Stimulated activated CD4-positive, alpha-beta T cell treated with anti-CD3 and anti-CD28 coated beads, Interleukin-2, amount 100 ng/mL, for 48 hours (primary cell): ENCODE results near the gene LRTM1.

Experiments
- DNase-seq, 2 donors: peaks; one replicate each; pipeline ENCODE4 v3.0.0-alpha.2; 2020

Gene LRTM1

DNA sequence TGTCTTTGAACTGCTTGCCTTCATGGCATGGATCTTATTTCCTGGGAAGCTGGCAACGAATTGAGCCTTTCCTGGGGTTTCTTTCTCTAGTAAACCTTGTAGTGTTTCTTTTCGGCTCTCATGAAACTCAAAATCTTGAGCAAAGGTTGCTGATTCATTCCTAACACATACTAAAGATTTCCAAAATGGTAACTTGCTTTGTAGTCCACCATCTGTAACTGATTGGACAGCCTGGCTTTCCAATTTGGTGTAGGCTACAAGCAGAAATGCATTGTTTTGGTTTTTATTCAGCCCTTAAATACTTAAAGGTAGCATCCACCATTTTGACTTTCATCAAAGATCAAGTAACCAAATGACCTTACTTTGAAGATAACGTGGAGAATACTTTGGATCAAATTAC is 38.1 kb downstream of the LRTM1 start:
- DNase-seq = no peak

DNA sequence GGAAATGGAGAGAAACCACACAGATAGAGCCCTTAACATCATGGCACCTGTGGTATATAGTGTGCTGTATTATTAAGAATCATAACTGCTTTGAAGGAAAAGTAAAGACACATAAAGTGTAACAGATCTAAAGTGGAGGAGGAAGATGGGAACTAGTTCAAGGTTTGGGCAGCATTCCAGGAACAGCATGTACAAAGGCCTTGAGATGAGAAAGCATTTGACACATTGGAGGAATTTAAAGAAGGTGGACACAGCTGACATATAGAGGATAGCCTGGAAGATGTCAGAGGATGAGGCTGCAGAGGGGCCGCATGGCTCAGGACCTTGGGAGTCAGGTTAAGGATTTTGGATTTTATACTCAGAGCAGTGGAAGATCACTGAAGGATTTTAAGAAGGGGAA is 39.0 kb downstream of the LRTM1 start:
- no peak for DNase-seq

DNA sequence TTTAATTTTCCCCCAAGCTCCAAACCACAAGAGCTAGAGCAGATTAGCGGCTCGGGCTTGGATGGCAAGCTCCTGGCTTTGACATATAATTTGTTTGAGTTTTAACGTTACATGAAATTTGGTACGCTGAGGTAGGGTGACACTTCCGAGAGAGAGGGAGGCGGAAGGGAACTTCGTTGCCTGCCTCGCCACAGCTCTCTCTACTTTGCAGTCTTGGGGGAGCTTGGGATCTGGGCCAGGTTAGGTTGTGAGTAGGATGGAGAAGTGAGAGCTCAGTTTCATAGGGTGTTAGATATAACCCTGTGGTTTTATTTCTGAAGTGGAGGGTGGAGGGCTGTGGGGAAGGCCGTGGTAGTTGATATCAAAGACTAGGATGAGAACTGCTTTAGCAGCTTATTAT is 39.7 kb downstream of the LRTM1 start:
- no peak for DNase-seq

DNA sequence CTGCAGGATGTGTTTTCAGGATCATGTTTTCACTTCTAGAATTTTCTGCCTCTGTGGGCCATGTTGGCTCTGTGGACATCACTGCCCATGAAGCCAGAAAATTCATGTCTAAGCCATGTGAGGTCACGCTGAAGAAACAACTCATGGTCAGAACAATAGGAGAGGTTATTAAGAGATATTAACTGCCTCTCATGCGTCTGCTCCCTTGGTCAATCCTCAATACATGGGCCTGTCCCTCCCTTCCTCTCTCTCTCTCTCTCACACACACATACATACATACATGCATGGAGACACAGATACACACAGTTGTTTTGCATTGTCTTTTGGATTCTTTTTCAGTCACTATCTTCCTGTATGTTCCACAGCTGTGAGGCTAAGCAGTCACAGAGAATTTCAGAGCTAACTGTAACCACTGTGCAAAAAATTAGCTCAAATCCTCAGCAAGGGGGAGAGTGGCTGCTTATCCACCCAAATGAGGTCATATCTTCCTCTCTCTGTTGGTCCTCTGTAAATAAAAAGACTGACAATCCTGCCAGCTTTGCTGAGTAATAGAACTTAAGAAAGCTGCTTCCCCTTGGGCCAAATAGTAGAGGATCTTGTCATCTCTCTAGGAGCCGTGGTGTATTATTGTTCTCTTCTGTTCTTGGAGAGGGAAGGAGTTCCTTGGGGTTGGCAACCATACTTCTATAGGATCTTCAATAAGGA is 45.6 kb downstream of the LRTM1 start:
- no peak for DNase-seq

DNA sequence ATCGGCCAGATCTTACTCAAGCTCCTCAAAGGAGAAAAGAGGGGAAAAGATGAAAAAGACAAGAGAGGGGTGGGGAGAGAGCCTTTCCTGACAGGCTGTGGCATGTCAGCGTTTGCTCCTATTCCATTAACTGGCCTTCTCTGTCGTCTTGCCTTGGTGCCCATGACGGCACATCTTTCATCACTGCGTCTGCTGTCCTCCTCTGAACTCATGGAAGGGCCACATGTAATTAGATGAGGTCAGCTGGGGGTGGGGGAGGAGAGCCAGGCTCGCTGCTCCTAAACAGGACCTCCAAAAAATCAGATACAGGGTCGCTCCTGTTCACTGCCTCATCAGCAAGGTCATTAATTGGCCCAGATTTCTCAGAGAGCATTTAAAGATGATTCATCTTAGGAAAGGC is 49.7 kb downstream of the LRTM1 start:
- DNase-seq = no peak

DNA sequence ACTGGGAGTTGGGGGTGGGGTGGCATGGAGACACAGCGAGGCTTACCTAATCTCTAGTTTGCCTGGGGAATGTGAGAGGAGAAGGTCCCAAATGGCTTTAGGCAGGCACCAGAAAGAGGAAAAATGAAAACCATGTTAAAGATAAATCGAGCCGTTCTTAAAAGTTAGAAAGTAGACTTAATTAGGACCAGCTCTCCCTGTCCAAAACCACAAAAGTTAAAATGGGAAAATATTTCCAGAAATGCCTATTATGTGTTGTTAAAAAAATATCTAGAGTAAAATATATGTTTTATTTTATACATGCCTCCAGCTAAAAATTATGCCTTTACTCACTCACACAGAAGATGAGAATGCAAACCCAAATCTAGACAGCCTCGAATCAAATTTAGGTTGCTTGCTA is 50.1 kb downstream of the LRTM1 start:
- no peak for DNase-seq

DNA sequence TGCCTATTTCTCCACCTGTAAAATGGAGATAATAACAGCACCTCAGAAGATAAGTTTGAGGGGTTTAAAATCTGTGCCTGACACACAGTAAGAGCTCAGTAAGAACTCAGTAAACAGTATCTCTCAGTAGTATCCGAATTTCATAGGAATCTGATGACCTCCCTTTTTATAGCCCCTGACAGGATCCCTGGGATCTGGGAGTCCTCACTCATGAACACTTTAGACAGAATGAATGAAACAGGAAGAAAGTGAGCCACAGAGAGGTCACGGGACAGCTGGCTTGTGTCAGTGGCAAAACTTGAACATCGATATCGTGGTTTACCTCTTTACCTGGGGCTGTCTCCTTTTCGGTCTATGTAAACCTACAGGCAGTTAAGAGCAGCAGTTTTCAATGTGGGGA is 51.2 kb downstream of the LRTM1 start:
- DNase-seq = no peak

DNA sequence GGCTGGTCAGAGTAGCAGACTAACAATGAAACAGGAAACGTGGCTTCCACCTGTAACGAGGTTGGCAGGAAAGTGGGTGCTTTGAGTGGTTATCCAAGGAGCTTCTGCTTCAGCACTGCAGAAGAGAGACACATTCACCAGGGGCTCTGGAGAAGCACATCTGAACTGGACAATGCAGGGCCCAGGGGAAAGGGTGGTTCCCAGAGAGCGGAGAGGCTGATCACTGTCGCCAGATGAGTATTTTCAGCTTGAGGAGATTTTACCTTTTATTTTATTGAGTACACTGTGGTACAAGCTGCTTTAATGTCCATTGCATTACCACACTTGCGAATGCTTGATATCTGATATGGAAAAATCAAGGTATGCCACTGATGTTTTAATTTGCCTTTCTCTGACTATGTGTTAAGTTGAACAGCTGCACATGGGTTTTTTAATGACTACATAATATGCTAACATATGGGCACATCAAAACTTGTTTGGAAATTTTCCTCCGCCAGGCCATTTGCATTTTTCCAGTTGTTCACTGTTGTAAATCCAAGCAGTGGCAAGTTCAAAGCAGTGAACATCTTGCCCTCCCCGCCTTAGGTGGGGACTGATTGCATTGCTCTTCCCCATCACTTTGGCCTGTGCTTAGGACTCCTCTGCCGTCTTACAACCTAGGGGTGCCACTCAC is 52.1 kb downstream of the LRTM1 start:
- DNase-seq = no peak

DNA sequence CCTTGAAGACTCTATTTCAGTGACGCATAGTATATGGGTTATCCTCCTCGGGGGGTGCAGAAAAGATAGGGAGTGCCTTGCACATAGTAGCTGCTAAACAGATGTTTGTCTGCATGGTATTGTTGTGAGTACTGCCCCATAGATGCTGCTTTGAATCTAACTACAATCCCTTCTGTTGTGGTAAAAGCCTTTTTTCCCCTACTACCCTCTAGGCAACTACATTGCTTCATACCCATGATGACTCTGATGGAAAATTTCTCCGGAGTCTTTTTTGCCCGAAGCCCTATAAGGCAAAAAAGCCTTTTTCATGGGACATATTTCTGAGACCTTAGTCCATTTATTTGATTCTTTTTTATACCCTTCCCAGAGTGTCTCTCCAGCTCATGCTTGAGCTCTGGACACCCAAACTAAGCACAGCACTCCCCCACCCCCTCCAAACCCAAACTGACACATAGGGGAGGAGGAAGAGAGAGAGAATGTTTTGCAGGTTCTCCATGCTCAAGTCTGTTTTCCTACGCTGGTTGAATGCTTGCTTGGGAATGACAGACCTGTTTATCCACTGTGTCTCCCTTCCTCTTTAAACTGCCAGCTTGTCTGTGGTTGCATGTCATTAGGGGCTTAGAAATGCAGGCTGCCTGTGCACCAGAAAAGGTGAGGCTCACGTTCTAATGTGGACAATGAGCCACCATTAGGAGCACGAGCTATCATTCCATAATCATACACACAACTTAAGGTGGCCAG is 52.9 kb downstream of the LRTM1 start:
- DNase-seq = no peak

DNA sequence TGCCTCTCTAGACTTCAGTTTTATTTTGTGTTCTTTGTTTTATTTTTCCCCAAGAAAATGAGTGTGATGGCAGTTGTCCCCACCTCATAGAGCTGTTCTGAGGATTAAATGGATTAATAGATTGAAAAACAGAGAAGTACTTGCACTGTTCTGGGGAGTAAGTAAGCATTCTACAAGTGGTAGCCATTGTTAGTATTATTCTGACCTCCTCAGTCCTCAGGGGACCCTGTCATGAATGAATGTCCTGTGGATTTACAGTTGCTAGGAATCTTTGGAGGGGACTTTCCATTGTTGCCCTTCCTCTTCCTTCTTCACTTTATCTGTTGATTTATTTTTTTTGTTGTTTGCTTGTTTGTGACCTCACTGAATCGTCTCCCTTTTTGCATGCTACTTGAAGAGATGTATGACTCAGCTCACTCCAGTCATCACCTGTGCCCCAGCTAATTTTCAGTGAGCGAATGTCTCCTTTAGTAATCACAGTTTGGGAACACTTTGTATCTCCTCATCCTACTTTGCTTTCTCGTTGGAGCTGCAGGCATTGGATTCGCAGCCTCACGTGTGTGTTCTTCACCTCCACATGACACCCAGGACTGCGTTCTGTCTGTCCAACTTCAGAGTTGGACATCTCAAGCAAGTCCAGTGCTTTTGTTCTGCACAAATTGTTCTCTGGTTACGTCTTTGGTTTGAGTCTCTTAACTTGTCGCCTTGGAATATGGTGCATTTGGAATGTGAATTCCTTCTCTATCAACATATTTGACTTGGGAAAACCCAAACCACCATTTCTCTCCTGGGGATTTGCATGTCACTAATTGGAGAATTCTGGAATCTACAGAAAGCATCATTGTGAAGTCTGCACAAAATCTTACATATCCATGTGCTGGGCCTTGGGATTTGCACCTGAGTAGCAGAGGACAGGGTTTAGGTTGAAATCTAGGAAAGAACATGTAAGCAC is 54.5 kb downstream of the LRTM1 start:
- DNase-seq = no peak

DNA sequence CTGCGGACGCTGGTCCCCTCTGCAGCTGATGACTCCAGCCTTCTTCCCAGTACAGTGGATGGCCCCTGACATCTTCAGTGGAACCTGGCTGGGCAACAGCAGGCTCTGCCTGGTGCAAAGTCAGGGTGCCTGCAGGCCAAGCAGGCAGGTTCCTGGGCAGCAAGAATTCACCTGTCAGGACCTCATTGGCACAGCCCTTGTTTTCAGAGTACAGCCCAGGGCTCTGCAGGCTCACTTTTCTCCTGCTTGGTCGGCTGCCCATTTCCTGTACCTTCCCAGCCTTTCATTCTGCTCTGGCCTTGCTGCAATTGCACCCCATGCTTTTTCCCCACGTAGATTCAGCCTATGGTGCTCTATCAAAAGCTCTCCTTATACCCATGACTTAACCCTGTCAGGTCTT is 56.0 kb downstream of the LRTM1 start:
- no peak for DNase-seq

DNA sequence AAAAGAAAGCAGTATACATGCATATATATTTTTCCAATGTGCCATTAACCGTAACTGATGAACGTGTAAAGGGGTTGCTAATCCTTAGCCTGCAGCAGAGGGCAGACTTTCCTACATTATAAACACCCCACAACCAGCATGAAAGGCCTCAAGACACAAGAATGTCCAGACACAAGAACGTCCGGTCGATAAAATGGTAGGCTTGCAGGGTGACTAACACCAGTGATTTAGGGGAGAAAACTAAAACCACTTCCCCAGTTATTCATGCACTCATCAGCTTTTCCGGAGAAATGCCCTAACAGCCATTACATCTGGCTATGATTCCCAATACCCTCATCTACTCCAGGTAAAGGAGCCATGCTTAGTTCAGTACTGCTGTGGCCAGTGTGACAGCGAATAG is 57.4 kb downstream of the LRTM1 start:
- DNase-seq = no peak
